H9 (cell line): Measurements from ENCODE around the gene KIF14. TPM values are rescaled to one million over a fixed set of nuclear protein-coding genes. Genes with fewer than 3 reads are reported as not detected.

Experiments
- DNase-seq: peaks from one replicate; pipeline ENCODE4 v3.0.0-alpha.2; 2017
- H2AFZ ChIP-seq: one replicate; pipeline ENCODE4 v1.6.1; 2013; ENCODE audit warnings: mild to moderate bottlenecking, low read length, control low read depth, moderate library complexity
- H2AK5ac ChIP-seq: 2 replicates; pipeline ENCODE4 v1.6.1; 2013; ENCODE audit warnings: low read length, control low read depth, mixed read lengths; ENCODE audit not compliant: insufficient read length
- H2BK120ac ChIP-seq: one replicate; pipeline ENCODE4 v1.6.1; 2013; ENCODE audit warnings: low read depth, mild to moderate bottlenecking, low read length, control low read depth, inconsistent platforms; ENCODE audit not compliant: poor library complexity, severe bottlenecking
- H2BK12ac ChIP-seq: 2 replicates; pipeline ENCODE4 v1.6.1; 2013; ENCODE audit warnings: low read length, control low read depth, mixed read lengths, low read depth; ENCODE audit not compliant: insufficient read length
- H2BK15ac ChIP-seq: 2 replicates; pipeline ENCODE4 v1.6.1; 2013; ENCODE audit warnings: low read depth, low read length, control low read depth
- H2BK20ac ChIP-seq: one replicate; pipeline ENCODE4 v1.6.1; 2013; ENCODE audit warnings: low read depth, mild to moderate bottlenecking, low read length, control low read depth, inconsistent platforms; ENCODE audit not compliant: poor library complexity, severe bottlenecking
- H2BK5ac ChIP-seq: 2 replicates; pipeline ENCODE4 v1.6.1; 2013; ENCODE audit warnings: low read length, control low read depth, mixed read lengths; ENCODE audit not compliant: insufficient read length
- H3K14ac ChIP-seq: 2 replicates; pipeline ENCODE4 v1.6.1; 2013; ENCODE audit warnings: low read length, control low read depth; ENCODE audit not compliant: insufficient read depth
- H3K18ac ChIP-seq: 2 replicates; pipeline ENCODE4 v1.6.1; 2013; ENCODE audit warnings: low read depth, mild to moderate bottlenecking, mixed read lengths, low read length, control low read depth; ENCODE audit not compliant: insufficient read length
- H3K23ac ChIP-seq: 2 replicates; pipeline ENCODE4 v1.6.1; 2013; ENCODE audit warnings: low read length, control low read depth, mixed read lengths, low read depth; ENCODE audit not compliant: insufficient read length
- H3K23me2 ChIP-seq: 2 replicates; pipeline ENCODE4 v1.6.1; 2013; ENCODE audit warnings: low read depth, mild to moderate bottlenecking, mixed read lengths, low read length, control low read depth; ENCODE audit not compliant: insufficient read length, poor library complexity, severe bottlenecking
- H3K27ac ChIP-seq: 2 replicates; pipeline ENCODE4 v1.5.1; 2013; ENCODE audit warnings: low read length, control low read depth, mixed read lengths, low read depth; ENCODE audit not compliant: insufficient read length
- H3K27me3 ChIP-seq: 2 replicates; pipeline ENCODE4 v1.6.1; 2013; ENCODE audit warnings: low read length, control low read depth, inconsistent platforms; ENCODE audit not compliant: insufficient read depth
- H3K4ac ChIP-seq: 2 replicates; pipeline ENCODE4 v1.6.1; 2013; ENCODE audit warnings: low read depth, mild to moderate bottlenecking, control low read depth, inconsistent platforms, low read length, moderate library complexity
- H3K4me1 ChIP-seq: 2 replicates; pipeline ENCODE4 v1.6.1; 2013; ENCODE audit warnings: low read length, control low read depth, inconsistent platforms; ENCODE audit not compliant: insufficient read depth
- H3K4me2 ChIP-seq: 2 replicates; pipeline ENCODE4 v1.6.1; 2013; ENCODE audit warnings: low read length, control low read depth, mixed read lengths; ENCODE audit not compliant: insufficient read length, insufficient read depth
- H3K56ac ChIP-seq: 2 replicates; pipeline ENCODE4 v1.6.1; 2013; ENCODE audit warnings: low read depth, mild to moderate bottlenecking, mixed read lengths, low read length, control low read depth; ENCODE audit not compliant: insufficient read length
- H3K79me1 ChIP-seq: 2 replicates; pipeline ENCODE4 v1.6.1; 2013; ENCODE audit warnings: low read depth, mild to moderate bottlenecking, moderate library complexity, low read length, control low read depth, inconsistent platforms; ENCODE audit not compliant: insufficient read depth, poor library complexity, severe bottlenecking
- H3K79me2 ChIP-seq: 2 replicates; pipeline ENCODE4 v1.6.1; 2013; ENCODE audit warnings: low read length, control low read depth, inconsistent platforms; ENCODE audit not compliant: insufficient read depth
- H3K9ac ChIP-seq: 2 replicates; pipeline ENCODE4 v1.6.1; 2013; ENCODE audit warnings: low read length, control low read depth, mixed read lengths; ENCODE audit not compliant: insufficient read length; ENCODE audit errors: extremely low read depth
- H3K9me3 ChIP-seq: one replicate; pipeline ENCODE4 v1.6.1; 2013; ENCODE audit warnings: low read depth, low read length, inconsistent platforms; ENCODE audit not compliant: control insufficient read depth
- H3T11ph ChIP-seq: one replicate; pipeline ENCODE4 v1.6.1; 2013; ENCODE audit warnings: mild to moderate bottlenecking, low read length, control low read depth, inconsistent platforms
- H4K20me1 ChIP-seq: one replicate; pipeline ENCODE4 v1.6.1; 2013; ENCODE audit not compliant: control insufficient read depth, insufficient read length, insufficient read depth
- H4K5ac ChIP-seq: 2 replicates; pipeline ENCODE4 v1.6.1; 2013; ENCODE audit warnings: low read depth, mild to moderate bottlenecking, mixed read lengths, low read length, control low read depth; ENCODE audit not compliant: insufficient read length
- H4K8ac ChIP-seq: replicated peaks from 2 replicates; pipeline ENCODE4 v1.6.1; 2013; ENCODE audit warnings: low read length, control low read depth, mixed read lengths, low read depth; ENCODE audit not compliant: insufficient read length
- H4K91ac ChIP-seq: 2 replicates; pipeline ENCODE4 v1.6.1; 2013; ENCODE audit warnings: low read depth, mild to moderate bottlenecking, moderate library complexity, mixed read lengths, low read length, control low read depth; ENCODE audit not compliant: insufficient read length
- H3K27ac Mint-ChIP-seq, 3 experiments: 2 replicates in 2 of 3; 3 replicates in 1 of 3; pipeline ENCODE4 v1.8.0; 2020 to 2021; ENCODE audit warnings: mixed read lengths in 3 of 3, mild to moderate bottlenecking in 1 of 3, moderate library complexity in 1 of 3
- H3K27me3 Mint-ChIP-seq: 2 replicates; pipeline ENCODE4 v1.8.0; 2021; ENCODE audit warnings: low read depth, mild to moderate bottlenecking, moderate library complexity, mixed read lengths
- H3K36me3 Mint-ChIP-seq, 3 experiments: 2 replicates in 2 of 3; 3 replicates in 1 of 3; pipeline ENCODE4 v1.8.0; 2020 to 2021; ENCODE audit warnings: low read depth in 3 of 3, mixed read lengths in 3 of 3; ENCODE audit not compliant: insufficient read depth in 1 of 3
- H3K4me1 Mint-ChIP-seq, 2 experiments: 2 replicates each; pipeline ENCODE4 v1.8.0; 2020; ENCODE audit warnings: mixed read lengths in 2 of 2
- H3K4me3 Mint-ChIP-seq, 2 experiments: 2 replicates in 1 of 2; 3 replicates in 1 of 2; pipeline ENCODE4 v1.8.0; 2020 to 2021; ENCODE audit warnings: mild to moderate bottlenecking in 2 of 2, mixed read lengths in 2 of 2, moderate library complexity in 1 of 2
- H3K9me3 Mint-ChIP-seq, 2 experiments: 2 replicates in 1 of 2; 3 replicates in 1 of 2; pipeline ENCODE4 v1.8.0; 2020; ENCODE audit warnings: mild to moderate bottlenecking in 2 of 2, mixed read lengths in 2 of 2, moderate library complexity in 1 of 2
- WGBS: extraction: QIAGEN DNeasy Blood & Tissue Kit; methylation state at CpG from one replicate; pipeline ENCODE4 v1.1.7; 2013; ENCODE audit warnings: missing lambda C conversion rate, low lambda C conversion rate, mixed read lengths; ENCODE audit not compliant: insufficient read length; ENCODE audit errors: extremely low coverage; 5-methylcytosine and 5-hydroxymethylcytosine counted together
- total RNA-seq: library from RNA; stranded (reverse); gene quantifications from 2 replicates; pipeline ENCODE4 v1.2.1, GENCODE V29; 2021
- TF ChIP-seq, protein P1 (sequence below): fragments of 200-600 bp; sonication (generic); conservative IDR thresholded peaks from 3 replicates; pipeline ENCODE4 v1.8.0; 2021; ENCODE audit warnings: antibody characterized with exemption, mild to moderate bottlenecking

KIF14 gene
- total RNA-seq, 1 experiment from 2014 or later, result 18.2 TPM

DNA sequence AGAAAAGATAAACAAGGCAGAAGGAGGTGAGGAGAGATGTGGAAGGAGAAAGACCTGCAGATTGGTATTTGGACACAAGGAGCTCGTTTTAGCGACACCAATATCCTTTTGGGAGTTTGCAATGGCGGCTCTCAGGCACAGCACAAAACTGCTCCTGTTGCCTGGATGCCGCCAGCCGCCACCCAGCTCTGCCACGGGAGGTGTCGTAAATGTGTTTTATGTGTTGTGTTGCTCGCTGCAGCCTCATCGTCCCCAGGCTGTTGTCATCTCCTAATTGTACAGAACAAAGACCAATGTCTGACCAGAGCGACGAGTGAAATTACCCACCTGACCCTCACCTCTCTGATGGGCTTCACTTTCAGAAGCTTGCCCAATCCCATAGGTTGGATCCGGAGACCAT is 114.1 kb downstream of the KIF14 start:
- Histone ChIP-seq H3K56ac (no peak overlapping the region), H4K20me1 (no peaks in the 10 kb centered on the region), H3K18ac (no peak overlapping the region), H2BK120ac (no peak overlapping the region), H4K8ac (no peak overlapping the region), H3K79me2 (no peaks in the 10 kb centered on the region), H3K79me1 (no peaks in the 10 kb centered on the region), H3K14ac (no peak overlapping the region), H3K23me2 (no peaks in the 10 kb centered on the region), H3K27me3 (no peaks in the 10 kb centered on the region), H3K27ac (no peak overlapping the region), H3K23ac (no peak overlapping the region), H3K9ac (no peak overlapping the region), H4K5ac (no peak overlapping the region), H3K4ac (no peak overlapping the region), H3K4me2 (no peak overlapping the region), H2BK20ac (no peak overlapping the region), H2BK5ac (no peak overlapping the region), H2AK5ac (no peak overlapping the region), H2AFZ (no peak overlapping the region), H2BK15ac (no peak overlapping the region), H3K9me3 (no peaks in the 10 kb centered on the region), H3K4me1 (no peaks in the 10 kb centered on the region), H3T11ph (no peak overlapping the region), H2BK12ac (no peak overlapping the region), H4K91ac (no peak overlapping the region)
- H3K9me3 Mint-ChIP-seq, result no peaks in the 10 kb centered on the region
- H3K4me1 Mint-ChIP-seq, result peaks cover 0 to 2% of the 10 kb centered on the region in 2 experiments; a peak in 2 of 4 replicates
- DNase-seq, result no peak
- H3K36me3 Mint-ChIP-seq, result no peaks in the 10 kb centered on the region
- TF ChIP-seq, protein P1, sequence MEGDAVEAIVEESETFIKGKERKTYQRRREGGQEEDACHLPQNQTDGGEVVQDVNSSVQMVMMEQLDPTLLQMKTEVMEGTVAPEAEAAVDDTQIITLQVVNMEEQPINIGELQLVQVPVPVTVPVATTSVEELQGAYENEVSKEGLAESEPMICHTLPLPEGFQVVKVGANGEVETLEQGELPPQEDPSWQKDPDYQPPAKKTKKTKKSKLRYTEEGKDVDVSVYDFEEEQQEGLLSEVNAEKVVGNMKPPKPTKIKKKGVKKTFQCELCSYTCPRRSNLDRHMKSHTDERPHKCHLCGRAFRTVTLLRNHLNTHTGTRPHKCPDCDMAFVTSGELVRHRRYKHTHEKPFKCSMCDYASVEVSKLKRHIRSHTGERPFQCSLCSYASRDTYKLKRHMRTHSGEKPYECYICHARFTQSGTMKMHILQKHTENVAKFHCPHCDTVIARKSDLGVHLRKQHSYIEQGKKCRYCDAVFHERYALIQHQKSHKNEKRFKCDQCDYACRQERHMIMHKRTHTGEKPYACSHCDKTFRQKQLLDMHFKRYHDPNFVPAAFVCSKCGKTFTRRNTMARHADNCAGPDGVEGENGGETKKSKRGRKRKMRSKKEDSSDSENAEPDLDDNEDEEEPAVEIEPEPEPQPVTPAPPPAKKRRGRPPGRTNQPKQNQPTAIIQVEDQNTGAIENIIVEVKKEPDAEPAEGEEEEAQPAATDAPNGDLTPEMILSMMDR, result no peak
- WGBS, result no CpG with 5 or more reads among the region's 12 CpGs
- no peak overlapping the region for H3K4me3 Mint-ChIP-seq
- peaks cover 4% of the 10 kb centered on the region for H3K27me3 Mint-ChIP-seq
- H3K27ac Mint-ChIP-seq, result no peak overlapping the region
